SU-DHL-6 (cell line): ENCODE data around the gene IBA57.

Source experiments
- H2AFZ ChIP-seq: fragments of 200-600 bp; sonication (generic); 2 replicates; pipeline ENCODE4 v1.6.1; 2014; ENCODE audit warnings: low read depth, mild to moderate bottlenecking, moderate library complexity, mixed read lengths, antibody characterized with exemption, low read length; ENCODE audit not compliant: severe bottlenecking
- H3F3A ChIP-seq: fragments of 200-600 bp; shearing (Covaris generic); 2 replicates; pipeline ENCODE4 v1.6.0; 2016; ENCODE audit warnings: antibody characterized with exemption, mild to moderate bottlenecking; ENCODE audit not compliant: insufficient read depth
- H3K27ac ChIP-seq: fragments of 200-600 bp; sonication (generic); 2 replicates; pipeline ENCODE4 v1.5.1; 2016; ENCODE audit warnings: low read depth, mild to moderate bottlenecking, low read length, moderate library complexity, mixed read lengths
- H3K27me3 ChIP-seq: fragments of 200-600 bp; sonication (generic), shearing (Covaris generic); 2 replicates; pipeline ENCODE4 v1.6.0; 2014; ENCODE audit warnings: mild to moderate bottlenecking, low read length
- H3K36me3 ChIP-seq: fragments of 200-600 bp; sonication (generic); 2 replicates; pipeline ENCODE4 v1.6.1; 2014; ENCODE audit warnings: mild to moderate bottlenecking, low read length, mixed read lengths
- H3K4me2 ChIP-seq: fragments of 300-600, 200-600 bp; shearing (Covaris generic), sonication (generic); 2 replicates; pipeline ENCODE4 v1.6.0; 2014; ENCODE audit warnings: low read length, low read depth, mild to moderate bottlenecking; ENCODE audit not compliant: poor library complexity, severe bottlenecking
- H3K4me3 ChIP-seq: fragments of 200-600 bp; sonication (generic); 2 replicates; pipeline ENCODE4 v1.5.1; 2014; ENCODE audit warnings: antibody characterized with exemption, low read length, mild to moderate bottlenecking, mixed read lengths; ENCODE audit not compliant: insufficient read depth, poor library complexity, severe bottlenecking
- H3K79me2 ChIP-seq: fragments of 200-600 bp; sonication (generic); 2 replicates; pipeline ENCODE4 v1.6.1; 2014; ENCODE audit warnings: mild to moderate bottlenecking, low read length, moderate library complexity; ENCODE audit not compliant: insufficient read depth
- H3K9ac ChIP-seq: fragments of 200-600 bp; sonication (generic); 2 replicates; pipeline ENCODE4 v1.7.0; 2014; ENCODE audit warnings: mild to moderate bottlenecking, low read length
- H3K9me2 ChIP-seq: fragments of 200-600 bp; sonication (generic); replicated peaks from 2 replicates; pipeline ENCODE4 v1.6.1; 2014; ENCODE audit warnings: low read length; ENCODE audit not compliant: insufficient read depth
- H3K9me3 ChIP-seq: fragments of 200-600 bp; sonication (generic); 2 replicates; pipeline ENCODE4 v1.6.1; 2014; ENCODE audit warnings: low read length, mixed read lengths; ENCODE audit not compliant: insufficient read depth
- H4K20me1 ChIP-seq: fragments of 200-600 bp; sonication (generic); 2 replicates; pipeline ENCODE4 v1.6.1; 2014; ENCODE audit warnings: low read depth, mild to moderate bottlenecking, antibody characterized with exemption, low read length, moderate library complexity, mixed read lengths
- CTCF ChIP-seq: fragments of 200-600 bp; sonication (generic); IDR thresholded peaks from one replicate; pipeline ENCODE4 v1.5.1; 2017; ENCODE audit warnings: antibody characterized with exemption, mild to moderate bottlenecking, low read length, moderate library complexity; ENCODE audit not compliant: insufficient read depth, poor library complexity, severe bottlenecking
- EZH2phosphoT487 ChIP-seq: fragments of 200-600 bp; sonication (generic), shearing (Covaris generic); conservative IDR thresholded peaks from 2 replicates; pipeline ENCODE4 v1.6.1; 2018; ENCODE audit warnings: mild to moderate bottlenecking, antibody characterized with exemption, low read length, moderate library complexity, mixed read lengths

The IBA57 gene

DNA sequence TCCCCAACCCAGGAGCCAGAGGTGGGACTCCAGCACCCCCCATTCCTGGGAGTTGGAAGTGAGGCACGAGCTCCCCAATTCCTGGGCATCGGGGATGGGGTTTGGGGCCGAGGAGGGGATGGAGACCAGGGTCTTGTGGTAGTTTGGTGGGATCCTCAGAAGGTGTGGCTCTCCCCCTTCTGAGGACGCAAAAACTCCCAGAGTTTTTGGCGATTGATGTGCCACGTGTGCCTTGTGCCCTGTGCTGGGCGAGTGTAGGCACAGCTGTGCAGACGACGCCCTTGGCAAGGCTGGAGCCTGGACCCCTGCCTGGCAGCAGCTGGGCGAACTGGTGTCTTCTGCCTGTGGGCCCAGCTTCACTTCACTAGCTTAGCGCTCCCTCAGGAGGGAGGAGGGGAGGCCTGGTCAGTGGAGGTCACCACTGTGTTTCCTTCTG lies 22.9 kb upstream of the IBA57 start:
- Histone ChIP-seq H3K79me2 (peaks cover 58% of the 10 kb centered on the region), H3K27me3 (no peaks in the 10 kb centered on the region), H2AFZ (no peak overlapping the region), H3F3A (peaks cover 9% of the 10 kb centered on the region), H3K36me3 (no peaks in the 10 kb centered on the region), H3K9ac (no peak overlapping the region), H3K27ac (no peak overlapping the region), H3K4me3 (no peak overlapping the region), H3K9me3 (no peaks in the 10 kb centered on the region), H4K20me1 (no peaks in the 10 kb centered on the region; the same call in 1 of the 2 replicates), H3K4me2 (no peak overlapping the region), H3K9me2 (no peaks in the 10 kb centered on the region)
- TF ChIP-seq CTCF (no peak), EZH2phosphoT487 (no peak)

- H3K36me3 ChIP-seq, result no peaks in the 10 kb centered on the region
- no peak overlapping the region for H3K4me3 ChIP-seq
- H3K9me3 ChIP-seq, result no peaks in the 10 kb centered on the region
- H2AFZ ChIP-seq, result no peak overlapping the region
- H3F3A ChIP-seq, result peaks cover 2% of the 10 kb centered on the region
- H3K9ac ChIP-seq, result no peak overlapping the region
- no peaks in the 10 kb centered on the region for H3K27me3 ChIP-seq
- H4K20me1 ChIP-seq, result no peaks in the 10 kb centered on the region; the same call in 1 of the 2 replicates
- no peak overlapping the region for H3K27ac ChIP-seq
- peaks cover 58% of the 10 kb centered on the region for H3K79me2 ChIP-seq
- TF ChIP-seq CTCF (no peak), EZH2phosphoT487 (no peak)
- H3K4me2 ChIP-seq, result no peak overlapping the region
- H3K9me2 ChIP-seq, result no peaks in the 10 kb centered on the region
Observed at GRCh38 chr1:228143480-228144192, 22.0 kb upstream of the IBA57 start.

- Histone ChIP-seq H3K9ac (no peak overlapping the region), H3K4me2 (no peak overlapping the region), H3K79me2 (peaks cover 58% of the 10 kb centered on the region), H3K27me3 (no peaks in the 10 kb centered on the region), H3K27ac (no peak overlapping the region), H3K9me2 (no peaks in the 10 kb centered on the region), H3K4me3 (no peak overlapping the region), H3K36me3 (no peaks in the 10 kb centered on the region), H3K9me3 (no peaks in the 10 kb centered on the region), H2AFZ (no peak overlapping the region), H4K20me1 (no peaks in the 10 kb centered on the region; the same call in 1 of the 2 replicates), H3F3A (no peaks in the 10 kb centered on the region)
- TF ChIP-seq CTCF (no peak), EZH2phosphoT487 (no peak)
Observed at GRCh38 chr1:228144193-228144992, 21.2 kb upstream of the IBA57 start.
